DOHH2 (cell line): ENCODE results near the gene SEC24B.

Experiments used
- EZH2phosphoT487 ChIP-seq: fragments of 200-600 bp; sonication (generic); IDR thresholded peaks from 2 replicates; pipeline ENCODE4 v1.6.1; 2017; ENCODE audit warnings: borderline replicate concordance, mild to moderate bottlenecking, antibody characterized with exemption, low read length, moderate library complexity, mixed read lengths
- TF ChIP-seq, protein P1 (sequence below): fragments of 200-600 bp; sonication (generic); IDR thresholded peaks from one replicate; pipeline ENCODE4 v1.5.1; 2014; ENCODE audit warnings: antibody characterized with exemption, mild to moderate bottlenecking, low read depth, low read length; ENCODE audit not compliant: poor library complexity, severe bottlenecking

- TF ChIP-seq, protein P1, sequence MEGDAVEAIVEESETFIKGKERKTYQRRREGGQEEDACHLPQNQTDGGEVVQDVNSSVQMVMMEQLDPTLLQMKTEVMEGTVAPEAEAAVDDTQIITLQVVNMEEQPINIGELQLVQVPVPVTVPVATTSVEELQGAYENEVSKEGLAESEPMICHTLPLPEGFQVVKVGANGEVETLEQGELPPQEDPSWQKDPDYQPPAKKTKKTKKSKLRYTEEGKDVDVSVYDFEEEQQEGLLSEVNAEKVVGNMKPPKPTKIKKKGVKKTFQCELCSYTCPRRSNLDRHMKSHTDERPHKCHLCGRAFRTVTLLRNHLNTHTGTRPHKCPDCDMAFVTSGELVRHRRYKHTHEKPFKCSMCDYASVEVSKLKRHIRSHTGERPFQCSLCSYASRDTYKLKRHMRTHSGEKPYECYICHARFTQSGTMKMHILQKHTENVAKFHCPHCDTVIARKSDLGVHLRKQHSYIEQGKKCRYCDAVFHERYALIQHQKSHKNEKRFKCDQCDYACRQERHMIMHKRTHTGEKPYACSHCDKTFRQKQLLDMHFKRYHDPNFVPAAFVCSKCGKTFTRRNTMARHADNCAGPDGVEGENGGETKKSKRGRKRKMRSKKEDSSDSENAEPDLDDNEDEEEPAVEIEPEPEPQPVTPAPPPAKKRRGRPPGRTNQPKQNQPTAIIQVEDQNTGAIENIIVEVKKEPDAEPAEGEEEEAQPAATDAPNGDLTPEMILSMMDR, result no peak
- TF ChIP-seq EZH2phosphoT487, result no peak
These were observed 127.3 kb downstream of the SEC24B start for GRCh38 chr4:109560687-109561461.
